Endothelial cell of umbilical vein (primary cell): ENCODE data around the gene MAPT.

ENCODE experiments used
- EZH2 ChIP-seq: IDR thresholded peaks from 2 replicates; pipeline ENCODE4 v1.6.1; 2012; ENCODE audit warnings: borderline replicate concordance, low read depth, mild to moderate bottlenecking, moderate library complexity, low read length, inconsistent platforms; ENCODE audit not compliant: severe bottlenecking
- JUN ChIP-seq: IDR thresholded peaks from 2 replicates; pipeline ENCODE4 v1.6.1; 2011; ENCODE audit warnings: borderline replicate concordance, low read depth; ENCODE audit not compliant: insufficient read length, insufficient read depth
- MYC ChIP-seq: IDR thresholded peaks from one replicate; pipeline ENCODE4 v1.6.1; 2011; ENCODE audit warnings: mild to moderate bottlenecking, low read depth, low read length
- POLR2A ChIP-seq: IDR thresholded peaks from 2 replicates; pipeline ENCODE4 v1.6.1; 2012; ENCODE audit warnings: low read depth, mild to moderate bottlenecking, control low read depth, low read length
- POLR2AphosphoS5 ChIP-seq: IDR thresholded peaks from 2 replicates; pipeline ENCODE4 v1.6.1; 2012; ENCODE audit warnings: low read depth, mild to moderate bottlenecking, control low read depth, low read length, moderate library complexity; ENCODE audit not compliant: insufficient read depth
- TF ChIP-seq, protein P1 (sequence below), 2 donors: IDR thresholded peaks; 1 replicate in 1 of 2; 2 replicates in 1 of 2; pipeline ENCODE4 v1.5.1; 2011; ENCODE audit warnings: low read length in 2 of 2, mild to moderate bottlenecking in 2 of 2, moderate library complexity in 2 of 2, control low read depth in 1 of 2, inconsistent platforms in 1 of 2, low read depth in 1 of 2; ENCODE audit not compliant: insufficient read depth in 1 of 2; ENCODE audit errors: extremely low read depth in 1 of 2
- TF ChIP-seq, protein P2 (sequence below): IDR thresholded peaks from 2 replicates; pipeline ENCODE4 v1.6.1; 2011; ENCODE audit not compliant: insufficient read depth, insufficient read length

DNA sequence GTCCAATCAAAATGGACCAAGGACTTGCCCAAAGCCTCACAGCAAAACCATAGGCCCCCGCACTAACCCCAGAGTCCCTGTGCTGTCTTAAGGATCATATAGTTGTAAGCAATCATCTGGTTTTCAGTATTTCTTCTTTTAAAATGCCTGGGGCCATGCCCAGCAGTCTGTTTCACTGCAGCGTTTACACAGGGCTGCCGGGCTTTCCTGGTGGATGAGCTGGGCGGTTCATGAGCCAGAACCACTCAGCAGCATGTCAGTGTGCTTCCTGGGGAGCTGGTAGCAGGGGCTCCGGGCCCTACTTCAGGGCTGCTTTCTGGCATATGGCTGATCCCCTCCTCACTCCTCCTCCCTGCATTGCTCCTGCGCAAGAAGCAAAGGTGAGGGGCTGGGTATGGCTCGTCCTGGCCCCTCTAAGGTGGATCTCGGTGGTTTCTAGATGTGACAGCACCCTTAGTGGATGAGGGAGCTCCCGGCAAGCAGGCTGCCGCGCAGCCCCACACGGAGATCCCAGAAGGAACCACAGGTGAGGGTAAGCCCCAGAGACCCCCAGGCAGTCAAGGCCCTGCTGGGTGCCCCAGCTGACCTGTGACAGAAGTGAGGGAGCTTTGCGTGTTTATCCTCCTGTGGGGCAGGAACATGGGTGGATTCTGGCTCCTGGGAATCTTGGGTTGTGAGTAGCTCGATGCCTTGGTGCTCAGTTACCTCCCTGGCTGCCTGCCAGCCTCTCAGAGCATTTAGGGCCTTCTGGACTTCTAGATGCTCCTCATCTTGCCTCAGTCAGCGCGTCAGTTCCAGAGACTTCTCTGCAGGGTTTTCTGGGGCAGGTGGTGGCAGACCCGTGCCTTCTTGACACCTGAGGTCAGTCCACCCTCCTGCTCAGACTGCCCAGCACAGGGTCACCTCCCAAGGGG, 79.8 kb downstream of the MAPT start:
- TF ChIP-seq, protein P1, sequence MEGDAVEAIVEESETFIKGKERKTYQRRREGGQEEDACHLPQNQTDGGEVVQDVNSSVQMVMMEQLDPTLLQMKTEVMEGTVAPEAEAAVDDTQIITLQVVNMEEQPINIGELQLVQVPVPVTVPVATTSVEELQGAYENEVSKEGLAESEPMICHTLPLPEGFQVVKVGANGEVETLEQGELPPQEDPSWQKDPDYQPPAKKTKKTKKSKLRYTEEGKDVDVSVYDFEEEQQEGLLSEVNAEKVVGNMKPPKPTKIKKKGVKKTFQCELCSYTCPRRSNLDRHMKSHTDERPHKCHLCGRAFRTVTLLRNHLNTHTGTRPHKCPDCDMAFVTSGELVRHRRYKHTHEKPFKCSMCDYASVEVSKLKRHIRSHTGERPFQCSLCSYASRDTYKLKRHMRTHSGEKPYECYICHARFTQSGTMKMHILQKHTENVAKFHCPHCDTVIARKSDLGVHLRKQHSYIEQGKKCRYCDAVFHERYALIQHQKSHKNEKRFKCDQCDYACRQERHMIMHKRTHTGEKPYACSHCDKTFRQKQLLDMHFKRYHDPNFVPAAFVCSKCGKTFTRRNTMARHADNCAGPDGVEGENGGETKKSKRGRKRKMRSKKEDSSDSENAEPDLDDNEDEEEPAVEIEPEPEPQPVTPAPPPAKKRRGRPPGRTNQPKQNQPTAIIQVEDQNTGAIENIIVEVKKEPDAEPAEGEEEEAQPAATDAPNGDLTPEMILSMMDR (IDR thresholded peaks at IDR 0.05; ENCODE audit: extremely low read depth in 1 of 2, insufficient read depth in 1 of 2, low read depth in 1 of 2, low read length in 2 of 2): no peak
- TF ChIP-seq POLR2A: no peak
- no peak for TF ChIP-seq EZH2
- TF ChIP-seq MYC: no peak
- TF ChIP-seq POLR2AphosphoS5: no peak
- TF ChIP-seq, protein P2, sequence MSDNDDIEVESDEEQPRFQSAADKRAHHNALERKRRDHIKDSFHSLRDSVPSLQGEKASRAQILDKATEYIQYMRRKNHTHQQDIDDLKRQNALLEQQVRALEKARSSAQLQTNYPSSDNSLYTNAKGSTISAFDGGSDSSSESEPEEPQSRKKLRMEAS: no peak
- TF ChIP-seq JUN: no peak
